Esophagus muscularis mucosa (tissue), 4 donors: ENCODE results near the gene NDUFA13.

Experiments
- CTCF ChIP-seq, 3 experiments: fragments of 200-600 bp in 2 of 3; fragments of 450-650 bp in 1 of 3; sonication (generic) in 2 of 3; IDR thresholded peaks; one replicate each; pipeline ENCODE4 v1.5.1; 2017 to 2019; ENCODE audit warnings: antibody characterized with exemption in 3 of 3, mild to moderate bottlenecking in 2 of 3, moderate library complexity in 1 of 3
- EP300 ChIP-seq: sonication (generic); formaldehyde crosslinking; IDR thresholded peaks from one replicate; pipeline ENCODE4 v1.6.1; 2017; ENCODE audit warnings: antibody characterized with exemption
- POLR2A ChIP-seq: fragments of 450-650 bp; IDR thresholded peaks from one replicate; pipeline ENCODE4 v1.6.1; 2017; ENCODE audit warnings: antibody characterized with exemption, moderate library complexity, mild to moderate bottlenecking, low read depth
- POLR2AphosphoS5 ChIP-seq, 2 donors: sonication (generic); formaldehyde crosslinking; IDR thresholded peaks; one replicate each; pipeline ENCODE4 v1.6.1; 2017; ENCODE audit warnings: antibody characterized with exemption in 2 of 2

- no peak for TF ChIP-seq CTCF (IDR thresholded peaks at IDR 0.05)
- TF ChIP-seq POLR2A = no peak
- no peak for TF ChIP-seq EP300
- no peak for TF ChIP-seq POLR2AphosphoS5 (IDR thresholded peaks at IDR 0.05)
These were observed 1.2 kb downstream of the NDUFA13 start for GRCh38 chr19:19517235-19517619.
